ENCODE measurements around the gene FGF14.

FGF14 gene

GRCh38 chr13:102309110-102309509, 92.7 kb downstream of the FGF14 start:
- DNase-seq: no peak

- DNase-seq: no peak
Measured at GRCh38 chr13:102302534-102302933, 99.3 kb downstream of the FGF14 start.

GRCh38 chr13:102300379-102300778, 101.5 kb downstream of the FGF14 start:
- DNase-seq: no peak

GRCh38 chr13:102299366-102299765, 102.5 kb downstream of the FGF14 start:
- DNase-seq: no peak

- DNase-seq: no peak
Measured at GRCh38 chr13:102298051-102298450, 103.8 kb downstream of the FGF14 start.

- no peak for DNase-seq
Measured at GRCh38 chr13:102295316-102296048, 106.4 kb downstream of the FGF14 start.

GRCh38 chr13:102294407-102295018, 107.3 kb downstream of the FGF14 start:
- no peak for DNase-seq

- DNase-seq: no peak
Measured at GRCh38 chr13:102293723-102294122, 108.1 kb downstream of the FGF14 start.

- no peak for DNase-seq
Measured at GRCh38 chr13:102291587-102292218, 110.1 kb downstream of the FGF14 start.

- no peak for DNase-seq
Measured at GRCh38 chr13:102289606-102290005, 112.2 kb downstream of the FGF14 start.

GRCh38 chr13:102286326-102286725, 115.5 kb downstream of the FGF14 start:
- DNase-seq: no peak

- DNase-seq: no peak
Measured at GRCh38 chr13:102280366-102280765, 121.5 kb downstream of the FGF14 start.

GRCh38 chr13:102277286-102277685, 124.6 kb downstream of the FGF14 start:
- DNase-seq: no peak

- no peak for DNase-seq
Measured at GRCh38 chr13:102276404-102276803, 125.4 kb downstream of the FGF14 start.

GRCh38 chr13:102275969-102276368, 125.9 kb downstream of the FGF14 start:
- no peak for DNase-seq

- no peak for DNase-seq
Measured at GRCh38 chr13:102273111-102273510, 128.7 kb downstream of the FGF14 start.

- DNase-seq: no peak
Measured at GRCh38 chr13:102267191-102267590, 134.7 kb downstream of the FGF14 start.

GRCh38 chr13:102261809-102262208, 140.0 kb downstream of the FGF14 start:
- no peak for DNase-seq

- DNase-seq: no peak
Measured at GRCh38 chr13:102261316-102261715, 140.5 kb downstream of the FGF14 start.

- DNase-seq: no peak
Measured at GRCh38 chr13:102260256-102260655, 141.6 kb downstream of the FGF14 start.

- DNase-seq: no peak
Measured at GRCh38 chr13:102255409-102255808, 146.4 kb downstream of the FGF14 start.

GRCh38 chr13:102251817-102252216, 150.0 kb downstream of the FGF14 start:
- no peak for DNase-seq

GRCh38 chr13:102250448-102250847, 151.4 kb downstream of the FGF14 start:
- no peak for DNase-seq

- no peak for DNase-seq
Measured at GRCh38 chr13:102244607-102245227, 157.1 kb downstream of the FGF14 start.

Measured in activated CD4-positive, alpha-beta T cell treated with anti-CD3 and anti-CD28 coated beads for 48 hours (primary cell).